ENCODE data around the gene PTDSS2. TPM values are rescaled to one million over a fixed set of nuclear protein-coding genes. Genes with fewer than 3 reads are reported as not detected.

PTDSS2 gene
- total and polyA plus RNA-seq, 11 donors = 20.3 to 43.0 (median 25.7) TPM

DNA sequence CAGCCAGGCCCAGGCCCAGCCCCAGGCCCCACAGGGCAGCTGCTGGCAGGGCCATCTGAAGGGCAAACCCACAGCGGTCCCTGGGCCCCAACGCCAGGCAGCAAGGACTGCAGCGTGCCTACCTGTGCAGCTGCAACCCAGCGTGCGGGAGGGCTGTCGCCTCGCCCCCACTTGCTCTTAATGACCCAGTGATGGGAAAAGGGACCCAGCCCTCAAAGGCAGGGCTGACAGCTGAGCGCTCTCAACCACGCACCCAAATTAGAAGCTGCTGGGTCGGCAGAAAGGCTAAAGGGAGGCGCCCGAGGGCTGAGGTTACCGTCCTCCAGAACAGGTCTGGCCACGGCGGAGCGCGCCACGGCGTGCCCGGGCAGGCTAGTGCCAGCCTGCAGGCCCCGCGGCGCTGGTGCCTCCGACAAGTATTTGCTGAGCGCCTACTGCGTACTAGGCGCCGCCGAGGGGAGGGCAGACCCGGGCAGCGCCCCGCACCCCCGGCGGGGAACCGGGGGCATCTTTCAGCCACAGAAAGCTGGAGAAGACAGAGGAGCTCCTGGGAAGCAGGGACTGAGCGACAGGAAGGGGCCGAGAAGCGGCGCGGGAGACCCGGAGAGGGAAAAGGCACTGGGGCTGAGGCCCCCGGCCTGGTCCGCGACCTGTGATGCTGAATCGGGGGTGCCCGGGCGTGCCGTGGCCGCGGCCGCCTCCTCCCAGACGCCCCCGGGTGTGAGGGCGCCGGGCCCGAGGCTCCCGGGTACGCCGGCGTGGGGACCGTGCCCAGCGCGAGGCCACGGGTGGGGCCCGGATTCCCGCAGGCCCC, 84.5 kb downstream of the PTDSS2 start:
- H3K27ac ChIP-seq = peak overlapping the region; percentile 31 to 79 (median 50)
- peak in 2 of 5 donors; percentile 21 to 51 for DNase-seq
- H3K36me3 ChIP-seq = peaks cover 0 to 29% (median 20%) of the 10 kb centered on the region in 9 donors
- WGBS, 4 donors = 6 to 11% (median 10%) methylated on average over 33 to 66 of the region's 66 CpGs
- peaks cover 3 to 19% (median 9%) of the 10 kb centered on the region in 9 donors for H3K27me3 ChIP-seq
- no peaks in the 10 kb centered on the region for H3K9me3 ChIP-seq
- peak in 1 of 2 donors; percentile 20 for TF ChIP-seq POLR2A (IDR thresholded peaks at IDR 0.05)
- TF ChIP-seq, protein P1, sequence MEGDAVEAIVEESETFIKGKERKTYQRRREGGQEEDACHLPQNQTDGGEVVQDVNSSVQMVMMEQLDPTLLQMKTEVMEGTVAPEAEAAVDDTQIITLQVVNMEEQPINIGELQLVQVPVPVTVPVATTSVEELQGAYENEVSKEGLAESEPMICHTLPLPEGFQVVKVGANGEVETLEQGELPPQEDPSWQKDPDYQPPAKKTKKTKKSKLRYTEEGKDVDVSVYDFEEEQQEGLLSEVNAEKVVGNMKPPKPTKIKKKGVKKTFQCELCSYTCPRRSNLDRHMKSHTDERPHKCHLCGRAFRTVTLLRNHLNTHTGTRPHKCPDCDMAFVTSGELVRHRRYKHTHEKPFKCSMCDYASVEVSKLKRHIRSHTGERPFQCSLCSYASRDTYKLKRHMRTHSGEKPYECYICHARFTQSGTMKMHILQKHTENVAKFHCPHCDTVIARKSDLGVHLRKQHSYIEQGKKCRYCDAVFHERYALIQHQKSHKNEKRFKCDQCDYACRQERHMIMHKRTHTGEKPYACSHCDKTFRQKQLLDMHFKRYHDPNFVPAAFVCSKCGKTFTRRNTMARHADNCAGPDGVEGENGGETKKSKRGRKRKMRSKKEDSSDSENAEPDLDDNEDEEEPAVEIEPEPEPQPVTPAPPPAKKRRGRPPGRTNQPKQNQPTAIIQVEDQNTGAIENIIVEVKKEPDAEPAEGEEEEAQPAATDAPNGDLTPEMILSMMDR (IDR thresholded peaks at IDR 0.05) = no peak
- no peak for ATAC-seq
- intact Hi-C loops (cut with DNase I) = no loop called here
- H3K4me3 ChIP-seq = peak overlapping the region; percentile 68 to 99 (median 86)
- H3K4me1 ChIP-seq = peaks cover 9 to 50% (median 32%) of the 10 kb centered on the region in 12 donors

DNA sequence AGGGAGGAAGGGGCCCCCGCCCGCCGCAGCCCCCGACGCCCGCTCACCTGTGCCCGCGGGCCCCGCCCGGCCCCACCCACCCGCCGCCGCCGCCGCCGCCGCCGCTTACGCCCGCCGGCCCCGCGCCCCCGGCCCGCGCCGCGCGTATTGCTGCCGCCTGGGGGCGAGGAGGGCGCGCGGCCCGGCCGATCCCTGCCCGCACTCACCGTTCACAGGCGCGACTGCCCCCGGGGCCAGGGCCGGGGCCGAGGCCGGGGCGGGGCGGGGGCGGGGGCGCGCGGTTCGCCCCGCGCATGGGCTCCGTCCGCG, 85.1 kb downstream of the PTDSS2 start:
- WGBS, 4 donors = 0 to 1% (median 1%) methylated on average over 5 to 56 of the region's 56 CpGs; no CpG with 5 or more reads in 1 of the 4 donors
- peaks cover 9 to 50% (median 32%) of the 10 kb centered on the region in 12 donors for H3K4me1 ChIP-seq
- DNase-seq = no peak
- intact Hi-C loops (cut with DNase I) = no loop called here
- no peak for TF ChIP-seq POLR2A (IDR thresholded peaks at IDR 0.05)
- TF ChIP-seq, protein P1 (IDR thresholded peaks at IDR 0.05) = no peak
- H3K27me3 ChIP-seq = peaks cover 3 to 19% (median 9%) of the 10 kb centered on the region in 9 donors
- no peak for ATAC-seq
- no peaks in the 10 kb centered on the region for H3K9me3 ChIP-seq
- peak overlapping the region in 4 of 12 donors; percentile 56 to 92 (median 68) for H3K27ac ChIP-seq
- peaks cover 0 to 29% (median 20%) of the 10 kb centered on the region in 9 donors for H3K36me3 ChIP-seq
- peak overlapping the region; percentile 68 to 99 (median 86) for H3K4me3 ChIP-seq

DNA sequence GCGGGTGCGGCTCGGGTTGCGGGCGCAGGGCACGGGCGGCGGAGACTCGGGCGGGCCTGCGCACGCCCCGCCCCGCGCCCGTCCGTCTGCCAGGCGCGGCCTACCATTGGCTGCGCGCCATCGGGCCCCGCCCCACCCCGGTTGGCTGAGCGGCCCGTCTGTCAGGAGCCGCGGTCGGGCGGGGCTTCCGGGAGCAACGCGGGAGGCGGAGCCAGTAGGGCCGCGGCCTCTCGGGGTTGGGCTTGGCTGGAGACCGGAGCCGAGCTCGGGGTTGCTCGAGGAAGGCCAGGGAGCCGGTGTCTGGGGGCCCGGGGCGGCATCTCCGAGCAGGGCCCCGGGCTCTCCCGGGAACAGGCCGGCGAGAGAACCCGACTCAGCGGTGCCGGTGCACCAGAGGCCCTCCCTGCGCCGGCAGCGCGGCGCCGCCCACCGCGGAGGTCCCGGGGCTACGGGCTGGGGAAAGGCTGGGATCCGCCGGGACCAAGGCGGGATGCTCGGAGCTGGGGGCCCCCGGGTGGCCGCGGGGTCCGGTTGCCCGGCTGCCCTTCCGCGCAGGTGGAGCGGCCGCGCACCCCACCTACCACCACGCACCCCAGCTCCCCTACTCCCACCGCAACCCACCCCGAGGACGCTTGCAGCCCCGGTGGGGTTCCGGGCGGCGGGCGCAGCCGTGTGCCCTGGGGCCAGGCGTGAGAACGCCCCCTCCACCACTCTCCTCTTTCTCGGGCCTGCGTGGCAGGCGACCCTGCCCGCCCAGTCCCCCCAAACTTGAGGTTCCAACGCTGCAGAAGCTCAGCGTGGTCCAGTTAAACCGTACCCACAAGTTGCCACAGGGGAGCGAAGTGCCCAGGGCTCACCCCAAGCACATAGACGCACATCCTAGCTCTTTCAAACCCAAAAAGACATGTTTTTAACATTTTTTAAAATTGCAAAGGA, 85.7 kb downstream of the PTDSS2 start, which contains the start of gene HRAS:
TSS of gene HRAS (minus strand) at position 58 of the 936 bp plus-strand sequence.
- intact Hi-C loops (cut with DNase I) = no loop called here
- no peaks in the 10 kb centered on the region for H3K9me3 ChIP-seq
- peak; percentile 93 to 96 (median 94) for ATAC-seq
- H3K36me3 ChIP-seq = peaks cover 0 to 29% (median 20%) of the 10 kb centered on the region in 9 donors
- peaks cover 3 to 19% (median 9%) of the 10 kb centered on the region in 9 donors for H3K27me3 ChIP-seq
- H3K4me3 ChIP-seq = peak within 1 kb of the TSS; percentile 68 to 99 (median 86)
- TF ChIP-seq POLR2A (IDR thresholded peaks at IDR 0.05) = peak in 1 of 2 donors; percentile 92
- TF ChIP-seq, protein P1 (IDR thresholded peaks at IDR 0.05) = no peak
- DNase-seq = peak; percentile 94 to 98 (median 95)
- 2 to 13% (median 5%) methylated on average over 27 to 97 of the region's 97 CpGs for WGBS, 4 donors
- peaks cover 9 to 50% (median 32%) of the 10 kb centered on the region in 12 donors for H3K4me1 ChIP-seq
- H3K27ac ChIP-seq = peak within 1 kb of the TSS; percentile 40 to 92 (median 80)

Measured in heart left ventricle (tissue), 16 donors.